Skin of body (tissue), 3 donors: ENCODE measurements around the gene IP6K1. TPM values are rescaled to one million over a fixed set of nuclear protein-coding genes. Genes with fewer than 3 reads are reported as not detected.
"Not testable (repeated sequence)": the region's sequence is repeated elsewhere in the genome, so short reads cannot be mapped to it uniquely, and the experiment has no call there.

Experiments
- DNase-seq: peaks from one replicate; lab custom pipeline; 2025; lab: John Stamatoyannopoulos, UW
- small RNA-seq: library from RNA; depleted of rRNA; stranded (forward); fragments of <200 nt; gene quantifications from one replicate; pipeline ENCODE3, GENCODE V24; 2014; ENCODE audit warnings: low replicate concordance
- total RNA-seq: library from RNA; depleted of rRNA; stranded (reverse); fragments of >200 nt; gene quantifications from one replicate; pipeline ENCODE4 v1.2.3, GENCODE V29; 2014

Gene IP6K1
- total RNA-seq, 1 donor from 2014 or later: 27.5 TPM

DNA sequence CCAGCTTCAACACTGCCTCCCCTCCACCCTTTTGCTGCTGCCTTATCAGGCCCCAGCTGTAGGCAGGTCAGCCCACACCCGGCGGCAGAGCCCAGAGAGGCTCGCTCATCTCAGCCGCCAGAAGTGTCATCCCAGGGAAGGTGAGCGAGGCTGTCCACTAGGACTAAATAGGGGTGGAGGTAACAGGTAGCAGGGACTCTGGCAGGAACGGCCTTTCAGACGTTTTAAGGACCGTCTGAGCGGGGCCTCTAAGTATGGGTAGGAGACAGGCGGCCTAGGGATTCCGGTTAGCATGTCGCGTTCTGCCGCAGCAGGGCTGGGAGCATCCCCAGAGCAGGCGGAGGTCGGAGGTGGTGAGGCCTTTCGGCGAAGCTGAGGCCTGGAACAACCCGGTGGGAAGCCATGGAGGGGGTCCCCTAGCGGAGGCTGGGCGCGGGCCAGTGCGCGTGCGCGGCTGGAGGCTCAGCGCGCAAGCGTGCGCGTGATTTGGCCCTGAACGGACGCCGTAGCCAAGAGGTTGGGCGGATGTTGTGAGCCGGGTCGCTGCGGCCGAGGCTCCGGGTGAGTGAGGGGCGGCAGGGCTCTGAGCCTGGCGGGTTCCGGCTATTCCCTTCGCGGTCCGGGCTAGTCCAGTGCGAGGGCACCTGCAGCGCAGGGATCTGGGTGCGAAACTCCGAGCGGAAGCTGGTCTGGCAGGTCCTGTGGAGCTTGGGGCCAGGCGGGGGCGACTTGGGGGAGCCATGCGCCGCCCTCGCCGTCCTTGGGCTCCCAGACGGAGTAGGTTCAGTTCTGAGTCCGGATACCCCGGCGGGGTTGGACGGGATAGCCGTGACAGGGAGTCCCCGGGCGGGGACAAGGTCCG, 97.1 kb downstream of the IP6K1 start, which contains the start of the genes MST1 and RNF123:
MST1 (minus strand) TSS at position 429 of the 862 bp plus-strand sequence. CDS start 783 bp downstream, outside the sequence.
RNF123 (plus strand) TSS at position 512 of the 862 bp plus-strand sequence. CDS start 1,609 bp downstream, outside the sequence.
- DNase-seq: no peak

DNA sequence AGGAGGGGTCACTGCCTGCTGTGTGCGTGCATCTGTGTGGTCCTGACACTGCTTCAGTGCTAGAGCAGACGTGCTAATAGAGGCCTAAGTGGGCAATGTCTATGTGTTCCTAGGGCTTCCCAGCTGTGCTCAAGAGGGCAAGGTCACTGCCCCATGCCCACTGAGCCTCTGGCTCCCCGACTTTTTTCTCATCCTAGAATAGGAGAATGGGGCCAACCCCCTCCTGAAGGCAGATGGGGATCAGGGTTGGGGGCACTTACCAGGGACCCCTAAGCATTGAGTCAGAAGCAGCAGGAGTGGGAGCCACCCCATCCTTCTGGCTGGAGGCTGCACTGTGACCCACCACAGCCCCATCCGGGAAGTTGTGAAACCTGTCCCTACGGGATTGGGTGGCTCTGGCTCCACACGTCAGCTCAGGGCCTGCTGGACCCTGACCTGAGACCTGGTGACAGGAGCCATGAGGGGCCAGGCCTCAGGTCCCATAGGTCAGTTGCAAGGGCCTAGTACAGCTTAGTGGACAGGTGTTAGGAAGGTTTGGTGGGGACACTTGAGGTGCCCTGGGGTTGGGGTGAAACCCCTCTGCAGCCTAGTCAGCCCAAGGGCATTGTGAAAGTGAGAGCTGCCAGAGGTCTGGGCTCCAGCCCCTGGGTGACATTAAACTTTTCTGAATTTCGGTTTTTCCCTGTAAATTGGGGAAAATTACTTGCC, 97.8 kb downstream of the IP6K1 start:
- not testable (repeated sequence) for DNase-seq

DNA sequence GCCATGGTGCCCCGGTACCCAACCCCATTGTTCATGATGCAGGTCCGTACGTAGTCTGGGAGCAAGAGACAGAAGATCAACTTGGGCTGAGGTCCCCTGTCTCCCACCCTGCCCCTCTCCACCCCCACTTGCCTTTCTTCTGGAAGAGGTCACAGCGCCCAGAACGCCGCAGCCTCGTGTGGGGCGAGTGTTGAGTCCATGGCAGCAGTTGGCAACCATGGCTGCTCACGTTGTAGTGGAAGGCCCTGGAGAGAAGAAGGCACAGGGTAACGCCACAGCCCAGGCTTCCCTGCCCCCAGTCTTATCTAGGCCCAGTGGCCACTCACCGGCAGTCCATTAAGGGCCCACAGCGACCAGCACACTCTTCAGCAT, 98.9 kb downstream of the IP6K1 start:
- not testable (repeated sequence) for DNase-seq

DNA sequence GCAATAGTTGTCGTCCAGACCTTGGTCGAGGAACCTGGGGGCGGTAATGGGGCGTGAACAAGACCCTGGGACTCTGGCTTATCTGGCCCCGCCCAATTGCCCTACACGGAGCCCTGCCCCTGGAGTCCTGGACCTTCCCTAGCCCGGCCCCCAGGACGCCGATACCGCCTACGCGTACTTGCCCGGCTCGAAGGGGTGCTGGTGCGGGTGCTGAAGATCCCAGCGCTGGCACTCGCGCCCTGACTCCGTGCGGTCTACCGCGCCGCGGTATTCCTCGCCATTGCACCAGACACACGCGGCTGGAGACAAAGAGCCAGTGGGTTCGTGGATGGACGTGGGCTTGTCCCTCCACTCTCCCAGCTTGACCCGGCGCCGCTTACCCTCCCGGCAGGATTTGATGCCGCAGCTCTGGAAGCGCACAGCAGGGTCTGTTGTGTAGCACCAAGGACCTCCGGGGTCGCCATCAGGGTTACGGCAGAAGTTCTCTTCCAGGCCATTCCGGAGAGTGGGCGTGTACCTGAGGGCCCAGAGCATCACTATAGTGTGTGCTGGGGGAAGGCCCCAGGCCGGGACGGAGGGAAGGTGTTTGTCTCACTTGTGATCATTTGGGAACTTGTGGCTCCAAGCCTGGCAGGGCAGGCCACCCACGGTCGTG, 99.4 kb downstream of the IP6K1 start:
- not testable (repeated sequence) for DNase-seq

DNA sequence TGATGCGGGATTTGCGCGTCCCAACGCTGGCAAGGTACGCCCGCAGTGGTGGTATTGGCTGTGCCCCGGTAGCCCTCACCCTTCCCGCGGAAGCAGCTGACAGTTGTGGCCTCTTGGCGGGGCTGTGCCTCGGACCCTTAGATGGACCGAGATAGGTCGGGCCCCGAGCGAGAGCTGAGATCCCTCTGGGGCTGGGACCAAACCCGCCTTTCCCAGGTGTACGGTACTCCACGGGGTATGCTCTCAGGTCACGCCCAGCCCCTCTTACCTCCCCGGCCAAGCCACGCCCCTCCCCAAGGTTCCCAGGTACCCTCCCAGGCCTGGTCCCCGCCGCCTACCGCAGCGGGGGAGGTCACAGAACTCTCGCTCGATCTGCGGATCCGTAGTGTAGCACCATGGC, 100.0 kb downstream of the IP6K1 start:
- not testable (repeated sequence) for DNase-seq

DNA sequence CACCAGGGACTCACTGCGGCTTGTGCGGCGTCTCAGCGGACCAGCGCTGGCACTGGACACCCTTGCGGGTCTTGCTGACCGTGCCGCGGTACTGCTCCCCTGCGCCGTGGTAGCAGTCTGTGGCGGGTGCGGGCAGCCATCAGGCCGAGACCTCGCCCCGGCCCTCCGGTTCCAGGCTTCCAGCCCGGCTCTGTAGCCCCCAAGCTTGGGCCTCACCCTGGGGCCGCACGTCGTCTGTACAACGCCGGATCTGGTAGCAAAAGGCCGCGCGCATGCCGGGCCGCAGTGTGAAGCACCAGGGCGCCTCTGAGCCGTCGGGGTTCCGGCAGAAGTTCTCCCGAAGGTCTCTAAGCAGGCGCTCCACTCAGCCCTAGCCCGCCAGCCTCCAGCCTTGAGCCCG, 100.5 kb downstream of the IP6K1 start:
- not testable (repeated sequence) for DNase-seq

DNA sequence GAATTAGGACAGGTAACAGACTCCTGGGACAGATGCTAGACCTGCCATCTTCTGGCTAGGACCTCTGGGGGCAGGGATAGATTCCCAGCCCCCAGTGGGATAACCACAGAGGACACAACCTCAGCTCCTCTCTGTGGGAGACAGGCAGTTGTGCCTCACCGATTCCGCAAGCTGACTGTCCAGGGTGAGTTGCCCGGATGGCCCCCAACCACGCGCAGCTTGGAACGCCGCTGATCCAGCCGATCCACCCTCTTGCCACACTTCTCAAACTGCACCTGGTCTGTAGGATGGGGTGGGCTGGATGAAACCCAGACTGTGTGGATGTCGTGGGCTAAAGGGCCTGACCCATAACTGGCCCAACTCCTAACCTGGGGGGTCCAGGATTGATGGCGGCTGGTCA, 101.2 kb downstream of the IP6K1 start:
- DNase-seq: not testable (repeated sequence)

DNA sequence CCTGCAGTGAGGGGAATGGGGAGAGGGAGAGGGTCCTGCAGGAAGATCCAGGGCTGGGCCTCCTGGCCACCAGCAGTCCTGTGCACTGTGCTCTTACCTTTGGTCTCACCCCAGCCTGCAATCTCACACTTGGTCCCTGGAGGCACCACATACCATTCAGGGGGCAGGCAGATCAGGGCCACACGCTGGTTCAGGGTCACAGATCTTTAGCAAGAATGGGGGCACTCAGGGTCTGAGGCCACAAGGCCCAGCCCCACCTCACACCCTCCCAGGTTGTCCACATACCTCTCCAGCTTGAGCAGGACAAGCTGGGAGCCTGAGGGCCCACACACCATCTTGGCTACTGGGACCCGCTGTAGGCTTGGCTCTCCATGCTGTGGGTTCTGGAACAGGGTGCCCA, 101.9 kb downstream of the IP6K1 start:
- not testable (repeated sequence) for DNase-seq

DNA sequence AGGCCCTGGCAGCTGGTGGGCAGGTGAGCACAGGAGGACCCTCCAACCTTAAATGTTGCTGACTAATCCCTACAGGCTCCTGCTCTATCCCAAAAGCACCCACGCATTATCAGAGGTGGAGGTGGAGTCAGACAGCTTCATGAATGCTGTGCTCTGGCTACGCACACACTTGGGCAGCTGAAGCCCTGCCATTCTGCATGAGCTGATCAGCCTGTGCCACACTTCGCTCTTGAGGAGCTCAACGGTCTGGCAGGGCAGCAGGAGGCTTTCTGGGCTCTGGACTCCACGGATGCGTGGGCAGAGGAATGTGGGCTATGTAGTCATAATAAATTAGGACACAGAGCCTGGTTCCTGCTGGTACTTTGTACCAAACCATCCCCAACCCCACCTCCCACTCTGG, 103.2 kb downstream of the IP6K1 start:
- no peak for DNase-seq

DNA sequence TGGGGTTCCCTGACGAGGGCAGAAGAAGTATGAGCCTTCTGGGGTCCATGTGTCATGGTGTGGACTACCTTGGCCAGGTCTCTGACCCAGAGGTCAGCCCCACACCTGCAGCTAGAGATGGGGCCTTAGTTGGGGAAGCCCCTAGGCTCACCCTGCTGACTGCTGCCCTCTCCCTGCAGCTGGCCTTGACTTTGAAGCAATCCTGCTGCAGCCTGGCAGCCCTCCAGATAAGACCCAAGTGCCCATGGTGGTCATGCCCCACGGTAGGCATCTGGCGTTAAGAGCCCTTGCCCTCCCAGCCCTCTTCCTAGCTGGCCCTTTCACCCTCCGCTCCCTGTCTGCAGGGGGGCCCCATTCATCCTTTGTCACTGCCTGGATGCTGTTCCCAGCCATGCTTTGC, 104.8 kb downstream of the IP6K1 start:
- no peak for DNase-seq

DNA sequence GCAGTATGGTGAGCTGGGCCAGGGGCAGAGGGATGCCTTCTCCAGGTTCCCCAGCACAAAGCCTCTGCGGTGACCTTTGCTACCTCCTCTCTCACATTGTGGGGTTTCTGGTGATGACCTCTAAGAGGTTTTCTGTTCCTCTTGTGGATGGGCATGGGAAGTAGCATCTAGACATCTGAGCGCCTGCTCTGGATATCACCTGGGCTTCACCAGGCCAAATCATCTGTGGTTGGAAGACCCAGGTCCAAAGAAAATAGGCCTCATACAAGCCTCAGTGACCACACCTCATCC, 105.2 kb downstream of the IP6K1 start:
- no peak for DNase-seq

DNA sequence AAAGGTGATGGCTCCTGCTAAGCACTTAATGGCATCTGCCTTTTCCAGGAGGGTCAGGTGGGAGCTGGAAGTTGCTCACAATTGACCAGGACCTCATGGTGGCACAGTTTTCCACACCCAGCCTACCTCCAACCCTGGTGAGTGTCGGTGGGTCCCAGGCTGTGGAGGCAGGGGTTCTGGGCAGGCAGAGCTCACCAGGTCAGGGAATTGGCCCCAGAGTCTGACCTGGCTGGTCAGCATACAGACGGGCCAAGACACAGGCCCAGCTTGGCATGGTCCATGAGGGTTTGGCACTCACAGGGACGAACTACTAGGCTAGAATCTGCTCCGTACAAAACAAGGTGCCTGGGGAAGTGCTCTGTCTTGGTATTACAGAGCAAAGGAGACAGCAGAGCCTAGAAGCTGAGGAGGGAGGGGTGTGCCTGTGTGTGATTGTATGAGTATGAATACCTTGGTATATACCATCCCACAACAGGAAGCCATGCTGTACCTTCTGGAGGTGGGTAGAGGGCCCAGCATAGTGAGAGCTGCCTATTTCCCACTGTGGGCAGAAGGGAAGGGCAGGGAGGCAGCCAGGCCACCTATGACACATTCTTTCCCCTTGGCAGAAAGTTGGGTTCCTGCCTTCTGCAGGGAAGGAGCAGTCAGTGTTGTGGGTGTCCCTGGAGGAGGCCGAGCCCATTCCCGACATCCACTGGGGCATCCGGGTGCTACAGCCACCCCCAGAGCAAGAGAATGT, 105.7 kb downstream of the IP6K1 start:
- DNase-seq: no peak

DNA sequence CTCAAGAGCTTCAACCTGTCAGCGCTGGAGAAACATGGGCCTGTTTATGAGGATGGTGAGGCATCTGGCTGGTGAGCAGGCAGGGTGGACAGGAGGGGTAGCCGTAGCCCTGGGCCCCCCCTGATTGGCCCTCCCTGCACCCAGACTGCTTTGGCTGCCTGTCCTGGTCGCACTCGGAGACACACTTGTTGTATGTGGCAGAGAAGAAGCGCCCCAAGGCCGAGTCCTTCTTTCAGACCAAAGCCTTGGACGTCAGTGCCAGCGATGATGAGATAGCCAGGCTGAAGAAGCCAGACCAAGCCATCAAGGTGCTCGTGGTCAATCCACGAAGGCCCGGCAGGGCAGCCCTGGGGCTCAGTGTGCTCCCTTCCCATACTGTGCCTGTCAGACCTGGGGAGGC, 110.4 kb downstream of the IP6K1 start:
- no peak for DNase-seq

DNA sequence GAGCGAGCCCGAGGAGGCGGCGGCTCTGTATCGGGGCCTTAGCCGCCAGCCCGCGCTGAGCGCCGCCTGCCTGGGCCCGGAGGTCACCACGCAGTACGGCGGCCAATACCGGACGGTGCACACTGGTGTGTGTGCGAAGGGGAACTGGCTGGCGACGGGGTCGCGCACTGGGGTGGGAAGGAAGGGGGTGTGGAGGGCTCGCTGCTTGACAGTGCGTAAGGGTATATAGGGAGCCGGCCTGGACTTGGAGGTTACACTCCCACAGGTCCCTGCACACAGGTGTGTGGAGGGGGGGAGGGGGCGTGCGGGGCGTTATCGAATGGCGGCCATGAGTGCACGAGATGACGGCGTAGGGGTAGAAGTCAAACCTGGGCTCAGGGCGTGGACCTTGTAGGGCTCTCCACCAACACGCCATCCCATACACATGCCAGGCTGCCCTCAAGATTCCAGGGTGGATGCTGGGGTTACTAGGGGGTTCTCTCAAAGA, 111.8 kb downstream of the IP6K1 start:
- no peak for DNase-seq

Small RNAs within 50 kb of the gene (small RNA-seq; reads per million reads assigned to genes)
- gene AMIGO3: not detected
- not detected for gene COX6CP14

Other genes with a start within 250 kb of the IP6K1 start
- 0.39 TPM for gene BSN, start 232.1 kb downstream of the IP6K1 start, total RNA-seq
- 41.8 TPM for gene APEH, start 112.2 kb downstream of the IP6K1 start, total RNA-seq
- gene MST1, start 97.1 kb downstream of the IP6K1 start, total RNA-seq: 8.6 TPM
- 18.6 TPM for gene RNF123, start 97.0 kb downstream of the IP6K1 start, total RNA-seq
- gene AMIGO3, start 66.9 kb downstream of the IP6K1 start, total RNA-seq: 0.10 TPM
- 9.5 TPM for gene GMPPB, start 62.6 kb downstream of the IP6K1 start, total RNA-seq
- gene CDHR4, start 13.3 kb upstream of the IP6K1 start, total RNA-seq: not detected
- gene INKA1, start 16.7 kb upstream of the IP6K1 start, total RNA-seq: 6.6 TPM
- 16.3 TPM for gene UBA7, start 27.4 kb upstream of the IP6K1 start, total RNA-seq
- 2.8 TPM for gene TRAIP, start 70.0 kb upstream of the IP6K1 start, total RNA-seq
- gene CAMKV, start 83.4 kb upstream of the IP6K1 start, total RNA-seq: 0.89 TPM
- gene MST1R, start 117.3 kb upstream of the IP6K1 start, total RNA-seq: 6.3 TPM
- 3.1 TPM for gene MON1A, start 143.3 kb upstream of the IP6K1 start, total RNA-seq
- gene RBM6, start 153.6 kb upstream of the IP6K1 start, total RNA-seq: 110 TPM